AG10803 (cell line): Measurements from ENCODE around the gene PROC.

ENCODE experiments used
- DNase-seq: peaks from one replicate; pipeline ENCODE4 v3.0.0; 2010; ENCODE audit warnings: low read depth
- H3K4me3 ChIP-seq: 2 replicates; pipeline ENCODE4 v1.5.1; 2011; ENCODE audit warnings: mild to moderate bottlenecking, low read length, control low read depth
- CTCF ChIP-seq: conservative IDR thresholded peaks from 2 replicates; pipeline ENCODE4 v1.5.1; 2011; ENCODE audit warnings: mild to moderate bottlenecking, low read length, control low read depth, inconsistent platforms

PROC gene

GRCh38 chr2:127418300-127419111 lies at the start of gene PROC:
Gene PROC (plus strand): TSS chr2:127418427. CDS start chr2:127419943, 1,516 bp downstream.
- no peak within 1 kb of the TSS for H3K4me3 ChIP-seq
- TF ChIP-seq CTCF, result no peak
- DNase-seq, result no peak

- no peak for TF ChIP-seq CTCF
- no peak for DNase-seq
- H3K4me3 ChIP-seq, result no peak overlapping the region
Observed at GRCh38 chr2:127370010-127370409, 48.2 kb upstream of the PROC start.

GRCh38 chr2:127371037-127371436 lies 47.2 kb upstream of the PROC start:
- DNase-seq, result no peak
- H3K4me3 ChIP-seq, result no peak overlapping the region
- TF ChIP-seq CTCF, result no peak

- DNase-seq, result no peak
- no peak for TF ChIP-seq CTCF
- H3K4me3 ChIP-seq, result no peak overlapping the region
Observed at GRCh38 chr2:127373362-127374083, 44.7 kb upstream of the PROC start.

GRCh38 chr2:127376257-127376656 lies 42.0 kb upstream of the PROC start:
- no peak for DNase-seq
- TF ChIP-seq CTCF, result no peak
- no peak overlapping the region for H3K4me3 ChIP-seq

- no peak overlapping the region for H3K4me3 ChIP-seq
- no peak for DNase-seq
- no peak for TF ChIP-seq CTCF
Observed at GRCh38 chr2:127377262-127377661, 41.0 kb upstream of the PROC start.

GRCh38 chr2:127378720-127379119 lies 39.5 kb upstream of the PROC start:
- TF ChIP-seq CTCF, result no peak
- no peak for DNase-seq
- H3K4me3 ChIP-seq, result no peak overlapping the region
